ENCODE measurements around the gene GNMT.

Gene GNMT

DNA sequence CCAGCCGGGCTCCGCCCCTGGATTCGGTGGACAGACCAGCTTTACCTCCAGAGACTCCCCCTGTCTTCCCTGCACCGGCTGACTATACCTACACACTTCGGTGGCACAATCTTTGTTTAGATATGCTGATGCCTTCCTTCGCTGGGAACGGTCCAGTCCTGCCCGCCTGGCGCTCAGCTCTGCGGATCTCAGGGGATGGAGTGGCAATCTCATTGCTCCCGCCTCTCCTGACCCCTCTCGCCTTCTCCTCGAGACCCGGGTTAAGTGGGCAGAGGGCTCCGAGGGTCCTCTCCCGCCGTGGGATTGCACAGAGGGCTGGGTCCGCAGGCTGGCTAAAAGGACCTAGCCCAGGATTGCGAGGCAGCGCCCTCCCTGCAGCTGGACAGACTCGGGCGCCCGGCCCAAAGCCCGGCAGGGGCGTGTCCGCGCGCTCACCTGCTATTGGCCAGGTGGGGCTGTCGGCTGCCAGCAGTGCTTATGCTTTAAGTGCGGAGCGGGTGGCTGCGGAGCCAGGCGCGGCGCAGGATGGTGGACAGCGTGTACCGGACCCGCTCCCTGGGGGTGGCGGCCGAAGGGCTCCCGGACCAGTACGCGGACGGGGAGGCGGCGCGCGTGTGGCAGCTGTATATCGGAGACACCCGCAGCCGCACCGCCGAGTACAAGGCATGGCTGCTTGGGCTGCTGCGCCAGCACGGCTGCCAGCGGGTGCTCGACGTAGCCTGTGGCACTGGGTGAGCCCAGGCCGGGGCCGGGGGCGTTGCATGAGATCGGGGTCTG, at the start of gene GNMT:
TSS of gene GNMT (plus strand) at position 512 of the 777 bp plus-strand sequence. CDS start at position 526, 14 bp downstream.
- DNase-seq (ENCODE audit: low spot score): no peak

DNA sequence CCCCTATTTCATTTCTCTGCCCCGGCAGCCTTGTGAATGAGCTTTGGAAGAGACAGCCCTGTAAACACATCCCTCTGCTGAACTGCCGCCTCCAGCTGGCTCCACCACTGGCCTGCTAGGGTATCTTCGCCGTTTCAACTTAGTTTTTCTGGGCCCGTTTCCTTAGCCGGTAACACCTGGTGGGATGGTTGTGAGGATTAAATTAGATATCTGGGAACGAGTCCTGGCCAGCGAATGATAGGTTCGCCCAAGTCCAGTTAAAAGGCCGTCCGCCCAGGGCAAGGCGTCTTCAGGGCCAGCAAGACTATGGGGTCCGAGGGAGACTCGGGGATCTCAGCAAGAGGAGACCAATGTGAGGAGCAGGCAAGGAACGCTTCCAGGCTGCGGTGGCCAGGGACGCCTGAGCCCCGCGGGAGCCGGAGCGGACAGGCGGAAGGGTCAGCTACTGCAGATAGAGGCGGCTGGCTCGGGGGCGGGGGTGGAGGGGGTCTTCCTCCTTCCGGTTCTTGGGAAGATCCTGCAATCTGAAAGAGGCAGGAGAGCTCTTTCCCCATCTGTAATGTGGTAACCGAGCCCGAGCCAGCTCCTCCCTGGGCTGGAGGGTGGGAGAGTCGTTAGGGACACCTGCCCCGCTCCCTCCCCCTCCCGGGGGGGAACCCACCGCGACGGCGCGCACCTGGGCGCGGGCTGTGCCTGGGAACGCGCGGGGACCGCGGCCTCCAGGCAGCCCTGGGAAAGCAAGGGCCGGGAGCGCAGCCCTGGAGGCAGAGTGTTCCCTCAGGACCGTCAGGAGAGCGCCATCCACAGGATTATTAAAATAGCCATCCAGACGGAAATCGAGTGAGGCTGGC, 49.2 kb upstream of the GNMT start:
- no peak for DNase-seq (ENCODE audit: low spot score)

DNA sequence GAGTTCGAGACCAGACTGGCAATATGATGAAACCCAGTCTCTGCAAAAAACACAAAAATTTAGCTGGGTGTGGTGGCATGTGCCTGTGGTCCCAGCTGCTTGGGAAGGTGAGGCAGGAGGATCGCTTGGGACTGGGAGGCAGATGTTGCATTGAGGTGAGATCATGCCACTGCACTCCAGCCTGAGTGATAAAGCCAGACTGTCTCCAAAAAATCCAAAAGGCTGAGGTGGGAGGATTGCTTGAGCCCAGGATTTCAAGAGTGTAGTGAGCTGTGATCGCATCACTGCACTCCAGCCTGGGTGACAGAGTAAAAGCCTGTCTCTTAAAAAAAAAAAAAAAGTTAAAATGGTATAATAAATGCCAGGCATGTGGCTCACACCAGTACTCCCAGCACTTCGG, 46.0 kb upstream of the GNMT start:
- DNase-seq (ENCODE audit: low spot score): no peak

DNA sequence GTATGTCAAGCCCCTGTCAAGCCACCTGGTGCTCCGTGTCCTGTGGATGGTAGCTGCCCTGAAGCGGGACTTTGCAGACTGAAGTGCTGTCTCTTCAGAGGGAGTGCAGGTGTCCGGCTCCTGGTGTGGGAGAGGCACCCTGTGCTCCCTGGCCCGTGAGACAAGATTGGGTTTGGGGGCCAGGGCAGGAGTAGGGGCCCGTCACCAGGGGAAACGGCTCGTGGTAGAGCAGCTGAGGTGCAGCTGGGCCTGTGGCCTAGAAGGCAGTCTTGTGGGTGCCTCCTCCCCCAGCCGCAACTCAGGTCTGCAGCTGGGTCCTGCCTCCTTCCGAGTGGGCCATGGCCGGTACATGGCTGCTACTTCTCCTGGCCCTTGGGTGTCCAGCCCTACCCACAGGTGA, 44.8 kb upstream of the GNMT start, which contains the start of gene PTCRA:
TSS of gene PTCRA (plus strand) at position 322 of the 400 bp plus-strand sequence. CDS start at position 339, 17 bp downstream.
- DNase-seq (ENCODE audit: low spot score): no peak

DNA sequence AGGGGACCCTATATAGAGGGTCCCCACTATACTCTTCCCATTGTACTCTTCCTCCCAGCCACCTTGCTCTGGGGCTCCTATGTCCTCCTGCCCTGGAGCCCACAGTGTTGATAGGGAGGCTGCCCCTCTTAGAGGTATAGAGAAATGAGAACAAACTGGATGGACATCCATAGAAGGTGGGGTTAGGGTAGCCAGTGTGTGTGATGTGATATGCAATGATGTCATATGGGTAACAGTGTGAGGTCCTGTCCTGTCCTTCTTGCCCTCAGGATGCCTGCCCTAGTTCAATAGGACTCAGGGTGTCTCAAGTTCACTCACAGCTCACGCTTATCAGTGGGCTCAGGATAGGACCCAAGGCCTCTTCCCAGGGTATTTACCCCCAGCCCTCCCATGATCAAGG, 44.3 kb upstream of the GNMT start:
- no peak for DNase-seq (ENCODE audit: low spot score)

DNA sequence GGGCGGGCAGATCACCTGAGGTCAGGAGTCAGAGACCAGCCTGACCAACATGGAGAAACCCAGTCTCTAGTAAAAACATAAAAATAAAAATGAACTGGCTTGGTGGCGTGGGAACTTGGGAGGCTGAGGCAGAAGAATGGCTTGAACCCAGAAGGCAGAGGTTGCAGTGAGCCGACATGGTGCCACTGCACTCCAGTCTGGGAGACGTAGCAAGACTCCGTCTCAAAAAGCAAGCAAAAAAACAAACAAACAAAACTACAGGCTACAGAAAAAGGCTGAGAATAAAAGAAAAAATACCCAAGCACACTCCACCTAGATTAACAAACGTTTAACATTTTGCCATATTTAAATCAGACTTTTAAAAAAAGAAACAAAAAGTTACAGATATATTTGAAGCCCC, 38.8 kb upstream of the GNMT start:
- DNase-seq (ENCODE audit: low spot score): no peak

DNA sequence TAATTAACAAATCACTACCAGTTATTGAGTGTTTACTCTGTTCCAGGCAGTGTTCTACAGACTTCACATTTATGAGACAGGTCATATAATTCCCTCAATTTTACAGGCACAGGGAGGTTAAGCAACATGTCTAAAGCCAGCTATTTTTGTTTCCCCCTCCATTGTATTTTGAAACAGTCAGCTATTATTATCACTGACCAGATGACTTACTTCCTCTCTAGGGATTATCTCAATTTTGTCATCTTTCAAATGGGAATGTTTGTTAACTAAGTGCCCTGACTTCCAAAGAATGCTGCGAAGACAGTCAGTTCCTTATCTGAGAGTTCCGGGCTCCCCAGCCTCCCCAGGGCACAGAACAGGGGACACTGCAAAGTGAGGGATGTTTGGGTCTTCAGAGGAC, 36.9 kb upstream of the GNMT start:
- no peak for DNase-seq (ENCODE audit: low spot score)

DNA sequence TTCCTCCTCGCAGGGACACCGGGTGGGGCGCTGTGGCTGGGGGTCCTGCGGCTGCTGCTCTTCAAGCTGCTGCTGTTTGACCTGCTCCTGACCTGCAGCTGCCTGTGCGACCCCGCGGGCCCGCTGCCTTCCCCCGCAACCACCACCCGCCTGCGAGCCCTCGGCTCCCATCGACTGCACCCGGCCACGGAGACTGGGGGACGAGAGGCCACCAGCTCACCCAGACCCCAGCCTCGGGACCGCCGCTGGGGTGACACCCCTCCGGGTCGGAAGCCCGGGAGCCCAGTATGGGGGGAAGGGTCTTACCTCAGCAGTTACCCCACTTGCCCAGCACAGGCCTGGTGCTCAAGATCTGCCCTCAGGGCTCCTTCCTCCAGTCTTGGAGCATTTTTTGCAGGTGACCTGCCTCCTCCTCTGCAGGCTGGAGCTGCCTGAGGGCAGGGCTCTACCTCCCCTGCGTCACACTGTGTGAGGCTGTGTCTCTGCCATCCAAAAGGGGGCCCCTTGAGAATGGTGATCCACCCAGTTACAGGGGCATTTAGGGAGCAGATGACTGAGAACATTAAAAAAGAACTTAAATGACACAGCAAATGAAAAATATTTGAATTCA, 35.2 kb upstream of the GNMT start:
- DNase-seq (ENCODE audit: low spot score): no peak

DNA sequence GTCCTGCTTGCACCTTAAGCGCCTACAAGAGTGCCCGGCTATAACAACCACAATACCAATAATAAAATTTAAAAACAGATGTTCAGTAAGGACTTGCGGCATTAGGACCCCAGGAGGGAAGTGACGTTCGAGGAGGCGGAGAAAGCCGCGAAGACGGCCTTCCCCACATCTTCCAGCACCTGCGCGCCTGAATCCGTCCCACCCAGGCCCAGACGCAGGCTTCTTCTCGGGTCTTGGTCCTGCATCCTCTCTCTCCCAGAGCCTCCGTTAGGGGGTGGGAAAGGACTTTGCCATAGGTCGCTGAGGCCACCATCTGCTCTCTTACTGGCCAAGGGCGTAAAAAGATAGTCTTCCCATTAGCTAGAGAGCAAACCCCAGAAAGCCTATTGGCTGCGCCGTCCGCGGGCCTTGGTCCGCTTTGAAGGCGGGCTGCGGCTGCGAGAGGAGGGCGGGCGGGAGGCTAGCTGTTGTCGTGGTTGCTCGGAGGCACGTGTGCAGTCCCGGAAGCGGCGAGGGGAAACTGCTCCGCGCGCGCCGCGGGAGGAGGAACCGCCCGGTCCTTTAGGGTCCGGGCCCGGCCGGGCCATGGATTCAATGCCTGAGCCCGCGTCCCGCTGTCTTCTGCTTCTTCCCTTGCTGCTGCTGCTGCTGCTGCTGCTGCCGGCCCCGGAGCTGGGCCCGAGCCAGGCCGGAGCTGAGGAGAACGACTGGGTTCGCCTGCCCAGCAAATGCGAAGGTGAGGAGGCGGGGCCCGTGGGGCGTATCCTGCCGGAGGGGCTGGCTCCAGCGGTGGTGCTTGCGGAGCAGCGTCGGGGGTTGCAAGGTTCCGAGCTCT, 31.4 kb upstream of the GNMT start, which contains the start of gene CNPY3:
TSS of gene CNPY3 (plus strand) at position 495 of the 835 bp plus-strand sequence. CDS start at position 586, 91 bp downstream.
- DNase-seq (ENCODE audit: low spot score): peak; percentile 97

DNA sequence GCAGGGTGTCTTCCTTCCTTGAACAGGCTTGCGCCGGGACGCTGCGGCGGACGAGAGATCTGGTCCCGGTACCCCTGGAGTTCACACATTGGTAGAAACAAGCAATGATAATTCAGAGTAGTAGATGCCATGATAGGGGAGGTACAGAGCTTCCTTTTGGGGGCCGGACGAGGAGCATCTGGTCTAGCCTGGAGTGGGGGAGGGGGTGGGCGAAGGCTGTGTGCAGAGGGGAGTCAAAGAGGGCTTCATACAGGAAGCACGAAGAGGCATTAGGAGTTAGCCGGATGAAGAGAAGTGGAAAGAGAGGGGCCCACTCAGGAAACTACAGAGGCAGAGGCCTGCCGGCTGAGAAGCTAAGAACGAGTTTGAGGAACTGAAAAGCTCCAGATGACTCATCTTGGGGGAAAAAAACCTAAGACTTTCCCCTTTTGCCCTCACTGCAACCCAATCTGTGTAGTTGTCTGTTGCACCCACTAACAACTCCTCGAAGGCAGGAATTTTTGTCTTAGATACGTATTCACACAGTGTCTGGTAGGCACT, 30.7 kb upstream of the GNMT start:
- DNase-seq (ENCODE audit: low spot score): peak; percentile 86

DNA sequence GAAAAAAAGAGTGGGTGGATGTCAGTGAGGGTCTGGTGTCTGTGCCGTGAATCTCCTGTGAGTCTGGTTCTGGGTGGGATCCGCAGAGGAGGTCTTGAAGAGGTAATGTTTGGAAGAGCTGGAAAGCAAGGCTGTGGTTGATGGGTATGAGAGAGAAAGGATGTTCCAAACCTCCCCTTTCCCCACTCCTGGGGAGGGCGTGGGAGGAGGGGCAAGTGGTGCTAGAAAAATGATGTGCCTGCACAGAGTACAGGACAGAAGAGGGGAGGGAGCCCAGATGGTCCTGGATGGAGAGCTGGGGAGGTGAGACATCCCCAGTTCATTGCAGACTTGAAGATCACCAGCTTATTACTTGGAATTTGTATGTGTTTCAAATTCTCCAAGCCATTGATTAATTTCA, 28.1 kb upstream of the GNMT start:
- no peak for DNase-seq (ENCODE audit: low spot score)

DNA sequence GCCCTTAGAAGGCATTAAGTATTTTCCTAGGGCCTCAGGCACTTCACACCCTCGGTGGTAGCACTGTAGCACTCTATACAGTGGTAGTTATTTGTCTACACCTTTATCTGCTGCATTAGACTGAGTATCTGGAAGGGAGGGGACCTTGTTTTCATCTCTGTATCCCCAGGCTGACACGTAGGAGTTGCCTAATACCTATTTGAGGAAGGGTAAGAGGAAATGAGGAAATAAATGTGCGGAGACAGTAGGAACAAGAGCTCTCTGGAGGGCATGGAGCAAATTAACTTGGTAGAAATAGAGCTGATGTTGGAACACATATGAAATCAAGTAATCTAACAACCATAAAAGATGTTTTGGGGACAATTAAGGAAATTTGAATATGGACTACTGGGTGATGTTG, 27.3 kb upstream of the GNMT start:
- DNase-seq (ENCODE audit: low spot score): no peak

DNA sequence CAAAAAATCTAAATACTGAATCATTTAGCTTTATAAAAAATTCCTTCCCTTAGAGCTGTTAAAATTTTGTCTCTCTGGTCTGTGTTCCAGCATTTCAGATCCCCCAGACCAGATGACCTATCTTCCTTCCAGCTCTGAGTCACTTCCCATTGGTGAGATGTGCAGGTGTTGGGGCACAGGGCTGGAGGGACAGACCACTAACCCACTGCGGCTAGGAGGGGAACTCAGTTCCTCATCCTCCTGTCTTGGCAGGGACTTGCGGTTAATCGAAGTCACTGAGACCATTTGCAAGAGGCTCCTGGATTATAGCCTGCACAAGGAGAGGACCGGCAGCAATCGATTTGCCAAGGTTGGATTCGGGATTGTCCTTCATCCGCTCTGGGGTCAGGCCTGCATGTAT, 25.2 kb upstream of the GNMT start:
- no peak for DNase-seq (ENCODE audit: low spot score)

DNA sequence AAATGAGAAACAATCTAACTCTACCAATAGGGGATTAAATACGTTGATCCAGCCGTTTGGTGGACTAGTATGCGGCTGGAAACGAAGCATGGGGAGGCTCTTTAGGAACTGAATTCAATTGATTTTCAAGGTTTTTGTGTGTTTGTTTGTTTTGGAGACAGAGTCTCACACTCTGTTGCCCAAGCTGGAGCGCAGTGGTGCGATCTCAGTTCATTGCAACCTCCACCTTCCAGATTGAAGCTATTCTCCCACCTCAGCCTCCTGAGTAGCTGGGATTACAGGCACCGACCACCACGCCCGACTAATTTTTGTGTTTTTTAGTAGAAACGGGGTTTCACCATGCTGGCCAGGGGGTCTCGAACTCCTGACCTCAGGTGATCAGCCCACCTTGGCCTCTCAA, 24.2 kb upstream of the GNMT start:
- DNase-seq (ENCODE audit: low spot score): no peak

DNA sequence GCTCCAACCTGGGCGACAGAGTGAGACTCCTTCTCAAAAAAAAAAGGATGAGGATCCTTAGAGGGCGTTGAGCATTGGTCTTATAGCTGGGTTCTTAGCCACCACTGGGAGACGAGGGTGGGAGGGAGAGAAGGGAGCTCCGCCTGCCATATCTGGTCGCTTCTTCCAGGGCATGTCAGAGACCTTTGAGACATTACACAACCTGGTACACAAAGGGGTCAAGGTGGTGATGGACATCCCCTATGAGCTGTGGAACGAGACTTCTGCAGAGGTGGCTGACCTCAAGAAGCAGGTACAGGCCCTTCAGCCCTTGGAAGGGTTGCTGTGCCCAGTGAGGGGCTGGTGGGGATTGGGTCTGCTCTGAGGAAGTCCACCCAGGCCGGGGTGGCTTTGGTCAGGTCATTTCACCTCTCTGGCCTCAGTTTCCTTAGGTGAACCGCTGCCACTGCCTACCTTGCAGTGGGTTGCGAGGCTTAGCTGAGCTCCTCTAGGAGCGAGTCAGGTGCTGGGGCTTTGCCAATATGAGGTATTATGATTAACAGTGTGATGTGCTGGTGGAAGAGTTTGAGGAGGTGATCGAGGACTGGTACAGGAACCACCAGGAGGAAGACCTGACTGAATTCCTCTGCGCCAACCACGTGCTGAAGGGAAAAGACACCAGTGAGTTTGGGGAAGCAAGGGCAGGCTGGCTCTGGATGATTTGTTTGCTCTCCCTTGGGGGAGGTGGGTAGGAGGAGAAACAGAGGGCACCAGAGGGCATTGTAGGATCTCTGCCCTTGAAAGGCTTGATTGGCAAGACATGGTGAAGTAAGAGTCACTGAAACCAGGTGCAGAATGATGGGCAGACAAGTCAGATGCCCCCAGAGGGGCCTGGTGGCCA, 22.8 kb upstream of the GNMT start:
- DNase-seq (ENCODE audit: low spot score): no peak

DNA sequence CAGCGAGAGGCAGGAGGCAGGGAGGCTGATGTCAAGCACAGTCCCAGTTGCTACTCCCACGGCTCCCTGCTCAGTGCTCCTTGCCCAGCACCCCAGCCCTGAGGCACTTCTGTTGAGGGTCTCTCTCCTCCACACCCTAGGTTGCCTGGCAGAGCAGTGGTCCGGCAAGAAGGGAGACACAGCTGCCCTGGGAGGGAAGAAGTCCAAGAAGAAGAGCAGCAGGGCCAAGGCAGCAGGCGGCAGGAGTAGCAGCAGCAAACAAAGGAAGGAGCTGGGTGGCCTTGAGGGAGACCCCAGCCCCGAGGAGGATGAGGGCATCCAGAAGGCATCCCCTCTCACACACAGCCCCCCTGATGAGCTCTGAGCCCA, 22.1 kb upstream of the GNMT start:
- no peak for DNase-seq (ENCODE audit: low spot score)

DNA sequence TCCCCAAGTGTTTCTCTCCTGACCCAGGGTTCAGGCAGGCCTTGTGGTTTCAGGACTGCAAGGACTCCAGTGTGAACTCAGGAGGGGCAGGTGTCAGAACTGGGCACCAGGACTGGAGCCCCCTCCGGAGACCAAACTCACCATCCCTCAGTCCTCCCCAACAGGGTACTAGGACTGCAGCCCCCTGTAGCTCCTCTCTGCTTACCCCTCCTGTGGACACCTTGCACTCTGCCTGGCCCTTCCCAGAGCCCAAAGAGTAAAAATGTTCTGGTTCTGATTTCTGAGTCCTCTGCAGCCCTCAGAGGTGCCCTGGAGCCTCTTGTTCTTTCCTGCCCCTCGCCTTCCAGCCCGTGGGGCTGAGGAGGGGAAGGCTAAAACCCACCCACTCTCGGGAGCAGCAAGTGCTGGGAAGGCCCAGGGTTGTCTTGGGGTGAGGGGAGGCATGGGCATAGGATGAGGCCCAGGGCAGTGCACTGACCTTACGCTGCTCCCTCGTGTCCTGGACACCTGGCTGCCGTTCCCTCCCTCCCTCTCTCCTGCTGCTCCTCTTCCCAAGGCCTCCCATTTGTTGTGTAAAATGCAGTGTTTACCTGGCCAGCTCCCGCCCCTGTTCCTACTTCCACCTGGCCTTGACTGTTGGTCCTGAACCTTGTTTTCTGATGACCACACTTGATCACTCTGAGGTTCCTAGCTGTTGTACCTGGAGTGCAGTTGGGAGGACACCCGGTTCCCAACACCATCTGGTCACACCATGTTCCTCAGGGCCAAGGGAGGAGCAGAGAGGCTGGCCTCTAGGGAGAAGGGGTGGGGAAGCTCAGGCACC, 21.4 kb upstream of the GNMT start:
- DNase-seq (ENCODE audit: low spot score): no peak

DNA sequence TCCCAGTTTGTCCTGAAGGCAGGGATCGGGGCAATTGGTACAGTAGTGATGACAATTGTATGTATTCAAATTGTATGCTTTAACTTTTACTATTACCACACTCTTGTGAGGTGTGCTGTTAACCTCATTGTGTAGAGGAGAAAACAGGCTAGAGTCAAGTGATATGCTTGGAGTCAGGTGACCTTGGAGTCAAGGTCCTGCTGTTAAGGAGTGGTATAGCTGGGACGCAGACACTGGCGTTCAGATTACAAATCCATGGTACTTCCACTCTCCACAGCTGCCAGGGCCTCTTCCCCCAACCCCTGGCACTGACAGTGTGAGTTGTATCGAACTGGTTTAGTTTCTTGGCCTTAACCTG, 20.8 kb upstream of the GNMT start:
- no peak for DNase-seq (ENCODE audit: low spot score)

DNA sequence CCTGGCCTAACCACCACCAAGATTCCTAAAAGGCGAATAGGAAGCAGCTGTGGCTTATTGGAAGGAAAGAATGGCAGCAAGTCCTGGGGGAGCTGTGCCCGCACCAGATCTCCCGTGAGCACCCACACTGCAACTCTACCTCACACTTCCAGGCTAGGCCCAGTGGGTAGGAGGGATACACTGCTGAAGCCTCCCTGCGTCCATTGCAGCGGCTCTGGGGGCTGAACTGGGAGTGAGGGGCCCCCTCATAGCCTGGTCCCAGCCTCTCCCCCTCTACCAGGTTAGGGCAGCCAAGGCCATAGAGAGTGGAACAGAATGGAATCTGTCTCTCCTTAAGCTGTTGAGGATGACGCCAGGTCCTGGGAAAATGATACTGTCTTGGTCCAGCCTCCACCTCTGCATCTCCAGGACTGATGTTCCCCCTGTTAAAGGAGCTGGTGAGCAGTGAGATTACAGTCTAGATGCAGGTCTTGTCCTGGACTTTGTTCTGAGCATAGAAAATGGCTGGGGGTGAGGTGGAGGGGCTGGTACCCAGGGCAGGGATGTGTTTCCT, 20.0 kb upstream of the GNMT start:
- no peak for DNase-seq (ENCODE audit: low spot score)
